Adrenal gland (tissue), 12 donors: ENCODE measurements around the gene EIF4E1B. TPM values are rescaled to one million over a fixed set of nuclear protein-coding genes. Genes with fewer than 3 reads are reported as not detected.
A peak's percentile ranks its signal among the peaks of the same experiment; 100 is the strongest.

Experiments used
- DNase-seq, 7 donors: peaks; one replicate each; pipeline ENCODE4 v3.0.0-alpha.2; 2019 to 2020
- H3K27ac ChIP-seq, 5 donors: fragments of 200-600 bp; sonication (generic) in 4 of 5; 1 replicate in 3 of 5; 2 replicates in 2 of 5; pipeline versions ENCODE4 v1.5.1 to v1.8.0; 2016 to 2020; ENCODE audit warnings: mild to moderate bottlenecking in 1 of 5
- H3K27me3 ChIP-seq: fragments of 200-600 bp; 2 replicates; pipeline ENCODE4 v1.8.0; 2021
- H3K36me3 ChIP-seq, 2 donors: fragments of 200-600 bp; replicated peaks in 1 of 2; 1 replicate in 1 of 2; 2 replicates in 1 of 2; pipeline versions ENCODE4 v1.5.1 to v1.8.0; 2018 to 2022
- H3K4me1 ChIP-seq, 2 donors: fragments of 200-600 bp; replicated peaks in 1 of 2; 1 replicate in 1 of 2; 2 replicates in 1 of 2; pipeline versions ENCODE4 v1.5.1 to v1.8.0; 2018 to 2021
- H3K4me3 ChIP-seq, 4 donors: fragments of 200-600 bp; sonication (generic) in 3 of 4; one replicate each; pipeline ENCODE4 v1.5.1; 2016 to 2018
- H3K9me3 ChIP-seq, 3 donors: fragments of 200-600 bp; sonication (generic) in 1 of 3; replicated peaks in 1 of 3; 1 replicate in 2 of 3; 2 replicates in 1 of 3; pipeline versions ENCODE4 v1.5.1 to v1.8.0; 2016 to 2021
- POLR2A ChIP-seq, 2 donors: fragments of 450-650 bp; IDR thresholded peaks; one replicate each; pipeline ENCODE4 v1.6.1; 2017; ENCODE audit warnings: antibody characterized with exemption in 2 of 2, mild to moderate bottlenecking in 2 of 2, moderate library complexity in 1 of 2
- WGBS, 4 donors: extraction: QIAGEN DNeasy Blood & Tissue Kit in 2 of 4; methylation state at CpG; one replicate each; pipeline versions ENCODE4 v1.1.5 to v1.1.7; 2013 to 2017; 5-methylcytosine and 5-hydroxymethylcytosine counted together
- intact Hi-C, 2 donors: fragments of 100-400 bp; cut with DNase I; formaldehyde crosslinking; loops; one replicate each; pipeline versions ENCODE4 v1.14.1 to v1.15.0; 2022 to 2023
- polyA plus RNA-seq, 3 donors: library from polyadenylated mRNA; stranded (reverse); fragments of 200-250 nt in 2 of 3; fragments of 350-450 nt in 1 of 3; fragmentation: Illumina TruSeq in 1 of 3; extraction: RNeasy Lipid Tissue Mini Kit (QIAGEN cat#74804) in 1 of 3; gene quantifications; one replicate each; pipeline ENCODE4 v1.2.3, GENCODE V29; 2013 to 2014
- total RNA-seq, 9 donors: library from RNA; depleted of rRNA in 4 of 9; stranded (reverse); fragments of >200 nt in 4 of 9; fragments of 120-200 nt in 1 of 9; fragmentation: NEBNext Ultra II Directional in 1 of 9; extraction: Animal tissue kit (Norgen Biotek cat#: 25700) in 1 of 9; gene quantifications; one replicate each; pipeline versions ENCODE4 v1.1.0 to v1.2.4, GENCODE V29; 2013 to 2023
- TF ChIP-seq, protein P1 (sequence below), 6 experiments: fragments of 450-650 bp in 4 of 6; fragments of 200-600 bp in 2 of 6; sonication (generic) in 1 of 6; IDR thresholded peaks; 1 replicate in 5 of 6; 2 replicates in 1 of 6; pipeline versions ENCODE4 v1.5.1 to v1.8.0; 2016 to 2021; ENCODE audit warnings: antibody characterized with exemption in 6 of 6, mild to moderate bottlenecking in 2 of 6, moderate library complexity in 1 of 6
- donor health status: healthy with polysubstance abuse.
- donor health status: Bipolar disorder and iron deficiency.
- donor health status: DM: yes; HTN: yes; CAD: no.
- donor health status: DM: no; HTN: no; CAD: no.
- donor health status: DM: no; HTN: no; CAD: no.
- donor health status: DM: yes; HTN: yes; CAD: no.

The EIF4E1B gene
- total and polyA plus RNA-seq, 12 donors: 0.24 to 0.44 (median 0.28) TPM; not detected in 7

DNA sequence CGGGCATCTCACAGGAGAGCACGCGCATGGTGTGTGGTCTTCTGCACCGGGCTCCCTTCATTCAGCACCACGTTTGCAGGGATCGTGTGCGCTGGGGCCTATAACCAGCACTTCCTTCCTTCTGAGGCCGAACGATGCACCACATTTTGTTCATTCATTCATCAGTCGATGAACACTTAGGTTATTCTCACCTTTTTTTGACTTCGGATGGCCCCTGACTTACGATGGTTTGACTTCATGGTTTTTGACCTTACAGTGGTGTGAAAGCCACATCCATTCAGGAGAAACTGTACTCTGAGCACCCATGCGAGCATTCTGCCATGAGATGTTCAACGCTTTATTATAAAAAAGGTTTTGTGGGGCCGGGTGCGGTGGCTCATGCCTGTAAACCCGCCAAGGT, 44.3 kb downstream of the EIF4E1B start:
- peaks cover 13% of the 10 kb centered on the region for H3K27me3 ChIP-seq
- intact Hi-C loops: no loop called here
- H3K27ac ChIP-seq: no peak overlapping the region
- 80 to 90% (median 86%) methylated on average over 17 of the region's 17 CpGs for WGBS, 4 donors
- no peaks in the 10 kb centered on the region for H3K4me1 ChIP-seq
- no peak for DNase-seq
- no peak overlapping the region for H3K4me3 ChIP-seq
- no peaks in the 10 kb centered on the region for H3K36me3 ChIP-seq
- H3K9me3 ChIP-seq: no peaks in the 10 kb centered on the region
- TF ChIP-seq POLR2A (IDR thresholded peaks at IDR 0.05): no peak
- TF ChIP-seq, protein P1, sequence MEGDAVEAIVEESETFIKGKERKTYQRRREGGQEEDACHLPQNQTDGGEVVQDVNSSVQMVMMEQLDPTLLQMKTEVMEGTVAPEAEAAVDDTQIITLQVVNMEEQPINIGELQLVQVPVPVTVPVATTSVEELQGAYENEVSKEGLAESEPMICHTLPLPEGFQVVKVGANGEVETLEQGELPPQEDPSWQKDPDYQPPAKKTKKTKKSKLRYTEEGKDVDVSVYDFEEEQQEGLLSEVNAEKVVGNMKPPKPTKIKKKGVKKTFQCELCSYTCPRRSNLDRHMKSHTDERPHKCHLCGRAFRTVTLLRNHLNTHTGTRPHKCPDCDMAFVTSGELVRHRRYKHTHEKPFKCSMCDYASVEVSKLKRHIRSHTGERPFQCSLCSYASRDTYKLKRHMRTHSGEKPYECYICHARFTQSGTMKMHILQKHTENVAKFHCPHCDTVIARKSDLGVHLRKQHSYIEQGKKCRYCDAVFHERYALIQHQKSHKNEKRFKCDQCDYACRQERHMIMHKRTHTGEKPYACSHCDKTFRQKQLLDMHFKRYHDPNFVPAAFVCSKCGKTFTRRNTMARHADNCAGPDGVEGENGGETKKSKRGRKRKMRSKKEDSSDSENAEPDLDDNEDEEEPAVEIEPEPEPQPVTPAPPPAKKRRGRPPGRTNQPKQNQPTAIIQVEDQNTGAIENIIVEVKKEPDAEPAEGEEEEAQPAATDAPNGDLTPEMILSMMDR (IDR thresholded peaks at IDR 0.05): no peak

DNA sequence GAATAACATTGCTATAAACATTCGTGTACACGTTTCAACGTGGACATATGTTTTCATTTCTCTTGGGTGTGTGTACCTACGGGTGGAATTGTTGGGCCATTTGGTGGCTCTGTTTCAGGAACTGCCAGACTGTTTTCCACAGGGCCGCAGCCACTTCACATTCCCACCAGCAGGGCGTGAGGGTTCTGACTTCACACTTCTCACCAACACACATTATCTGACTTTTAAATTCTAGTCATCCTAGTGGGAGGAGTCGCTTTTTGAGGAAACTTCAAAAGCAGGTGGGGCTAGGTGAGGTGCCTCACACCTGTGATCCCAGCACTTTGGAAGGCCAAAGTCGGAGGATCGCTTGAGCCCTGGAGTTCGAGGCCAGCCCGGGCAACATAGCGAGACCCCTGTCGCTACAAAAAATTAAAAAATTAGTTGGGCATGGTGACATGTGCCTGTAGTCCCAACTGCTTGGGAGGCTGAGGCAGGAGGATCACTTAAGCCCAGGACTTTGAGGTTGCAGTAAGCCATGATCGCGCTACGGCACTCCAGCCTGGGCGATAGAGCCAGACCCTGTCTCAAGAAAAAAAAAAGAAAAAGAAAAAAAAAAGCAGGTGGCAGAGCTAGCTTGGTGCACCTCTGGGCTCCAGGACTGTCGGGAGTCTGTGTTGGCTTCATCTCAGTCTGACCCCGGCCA, 45.3 kb downstream of the EIF4E1B start:
- Histone ChIP-seq H3K9me3 (no peaks in the 10 kb centered on the region), H3K36me3 (no peaks in the 10 kb centered on the region), H3K27ac (no peak overlapping the region), H3K4me1 (no peaks in the 10 kb centered on the region), H3K27me3 (peaks cover 19% of the 10 kb centered on the region), H3K4me3 (no peak overlapping the region)
- TF ChIP-seq POLR2A (IDR thresholded peaks at IDR 0.05): no peak
- TF ChIP-seq, protein P1 (IDR thresholded peaks at IDR 0.05): peak in 2 of 6 experiments; percentile 22 to 30
- intact Hi-C loops: no loop called here
- WGBS, 4 donors: 68 to 79% (median 75%) methylated on average over 19 of the region's 19 CpGs
- no peak for DNase-seq

DNA sequence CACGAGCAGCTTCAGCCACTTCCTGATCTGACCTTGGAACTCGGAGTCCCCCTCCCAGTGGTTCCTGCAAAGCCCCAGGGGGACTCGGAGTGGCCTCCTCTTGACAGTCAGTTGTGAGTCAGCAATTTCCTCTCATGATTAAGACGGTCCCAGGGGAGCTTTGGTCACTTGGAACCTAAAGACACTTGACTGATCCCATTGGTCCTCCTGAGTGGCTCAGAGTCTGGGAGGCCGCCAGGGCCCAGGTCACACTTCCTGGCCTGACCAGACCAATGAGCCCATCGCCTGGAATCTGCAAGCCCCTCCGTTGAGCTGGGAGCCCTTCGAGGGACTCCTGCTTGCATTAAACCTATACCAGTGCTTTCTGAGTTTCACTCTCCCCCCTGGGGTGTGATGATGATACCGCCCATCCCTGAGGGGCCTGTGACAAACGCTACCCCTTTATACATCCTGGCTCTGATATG, 45.9 kb downstream of the EIF4E1B start:
- WGBS, 4 donors: 37 to 58% (median 48%) methylated on average over 6 to 10 of the region's 10 CpGs
- H3K4me1 ChIP-seq: no peaks in the 10 kb centered on the region
- no peak overlapping the region for H3K4me3 ChIP-seq
- no peaks in the 10 kb centered on the region for H3K9me3 ChIP-seq
- H3K36me3 ChIP-seq: no peaks in the 10 kb centered on the region
- intact Hi-C loops: no loop called here
- no peak overlapping the region for H3K27ac ChIP-seq
- peaks cover 19% of the 10 kb centered on the region for H3K27me3 ChIP-seq
- TF ChIP-seq POLR2A (IDR thresholded peaks at IDR 0.05): no peak
- TF ChIP-seq, protein P1 (IDR thresholded peaks at IDR 0.05): no peak
- peak in 3 of 7 donors; percentile 32 to 38 (median 33) for DNase-seq

DNA sequence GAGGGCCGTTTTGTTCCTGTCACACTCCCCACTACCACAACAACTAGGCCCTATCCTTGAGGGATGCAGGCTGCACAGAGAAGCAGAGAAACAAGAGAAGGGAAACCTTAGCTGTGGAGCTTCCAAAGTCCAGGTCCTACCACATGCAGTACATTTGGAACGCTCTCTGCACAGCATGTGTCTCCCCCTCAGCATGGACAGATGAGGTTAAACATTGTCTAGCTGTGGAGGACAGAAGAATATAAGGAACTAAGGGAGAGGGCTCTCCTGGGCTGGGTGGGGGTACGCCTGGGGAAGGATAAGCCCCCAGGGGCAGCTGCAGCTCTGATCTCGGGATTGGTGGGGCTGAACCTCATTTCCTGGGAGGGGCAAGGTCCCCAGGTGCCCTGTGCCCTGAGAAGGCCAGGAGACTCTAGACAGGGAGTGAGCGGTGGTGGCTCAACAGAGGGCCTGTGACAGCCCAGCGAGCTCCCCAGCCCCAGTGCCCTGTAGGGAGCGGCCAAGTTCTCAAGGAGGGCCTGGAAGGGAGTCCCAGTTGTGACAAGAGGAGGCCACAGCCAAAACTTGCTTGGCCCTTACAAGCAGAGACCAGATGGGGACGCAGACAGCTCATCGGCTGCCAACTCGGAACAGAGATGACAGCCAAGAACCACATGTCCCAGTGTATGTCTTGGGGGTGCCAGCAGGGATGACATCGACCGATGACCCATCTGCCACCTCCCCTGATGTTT, 46.9 kb downstream of the EIF4E1B start:
- DNase-seq: no peak
- H3K27ac ChIP-seq: no peak overlapping the region
- no peaks in the 10 kb centered on the region for H3K36me3 ChIP-seq
- intact Hi-C loops: no loop called here
- 77 to 85% (median 82%) methylated on average over 9 to 12 of the region's 12 CpGs for WGBS, 4 donors
- H3K27me3 ChIP-seq: peaks cover 19% of the 10 kb centered on the region
- H3K4me3 ChIP-seq: no peak overlapping the region
- no peaks in the 10 kb centered on the region for H3K9me3 ChIP-seq
- no peaks in the 10 kb centered on the region for H3K4me1 ChIP-seq
- TF ChIP-seq, protein P1 (IDR thresholded peaks at IDR 0.05): no peak
- TF ChIP-seq POLR2A (IDR thresholded peaks at IDR 0.05): no peak
